Caco-2 (cell line): Measurements from ENCODE around the gene ACLY. TPM values are rescaled to one million over a fixed set of nuclear protein-coding genes. Genes with fewer than 3 reads are reported as not detected.

ENCODE experiments used
- BruUV-seq: library from RNA; stranded (reverse); fragments of 400-500 nt; replicated peaks from 2 replicates; lab custom pipeline; 2021; lab: Mats Ljungman, UMichigan
- CTCF ChIA-PET: fragments of 300-600 bp; sonication (Branson Sonifier 250); formaldehyde crosslinking; loops from one replicate; lab custom pipeline; 2022; ENCODE audit warnings: antibody characterized with exemption; lab: Charles Lee
- POLR2A ChIA-PET: fragments of 300-600 bp; sonication (Branson Sonifier 250); formaldehyde crosslinking; loops from one replicate; lab custom pipeline; 2022; ENCODE audit warnings: antibody characterized with exemption; lab: Charles Lee
- DNase-seq, 2 experiments: peaks; one replicate each; pipeline versions ENCODE4 v3.0.0 to v3.0.0-alpha.2; 2020 to 2022
- H3K27me3 ChIP-seq: replicated peaks from 2 replicates; pipeline ENCODE4 v1.6.0; 2011; ENCODE audit warnings: low read length; ENCODE audit not compliant: control insufficient read depth, insufficient read depth
- H3K36me3 ChIP-seq: 2 replicates; pipeline ENCODE4 v1.5.1; 2011; ENCODE audit warnings: low read length; ENCODE audit not compliant: control insufficient read depth, insufficient read depth
- H3K4me1 ChIP-seq: fragments of 250-450 bp; sonication (Bioruptor Pico); 2 replicates; pipeline ENCODE4 v1.5.1; 2020; ENCODE audit warnings: mild to moderate bottlenecking
- H3K4me3 ChIP-seq: 2 replicates; pipeline ENCODE4 v1.5.1; 2011; ENCODE audit warnings: low read depth, mild to moderate bottlenecking, control low read depth, low read length
- H3K9me3 ChIP-seq: fragments of 250-450 bp; sonication (Bioruptor Pico); 2 replicates; pipeline ENCODE4 v1.5.1; 2020; ENCODE audit warnings: mild to moderate bottlenecking, moderate library complexity
- H3K27ac Mint-ChIP-seq: one replicate; pipeline ENCODE4 v1.8.0; 2022; ENCODE audit warnings: mixed read lengths; ENCODE audit not compliant: unreplicated experiment
- H3K27me3 Mint-ChIP-seq: one replicate; pipeline ENCODE4 v1.8.0; 2022; ENCODE audit warnings: mixed read lengths; ENCODE audit not compliant: insufficient read depth, unreplicated experiment
- H3K36me3 Mint-ChIP-seq: one replicate; pipeline ENCODE4 v1.8.0; 2022; ENCODE audit warnings: mild to moderate bottlenecking, mixed read lengths; ENCODE audit not compliant: insufficient read depth, unreplicated experiment
- H3K4me1 Mint-ChIP-seq: one replicate; pipeline ENCODE4 v1.8.0; 2022; ENCODE audit warnings: low read depth, mixed read lengths; ENCODE audit not compliant: unreplicated experiment
- H3K4me3 Mint-ChIP-seq: one replicate; pipeline ENCODE4 v1.8.0; 2022; ENCODE audit warnings: mild to moderate bottlenecking, moderate library complexity, mixed read lengths; ENCODE audit not compliant: unreplicated experiment
- H3K9me3 Mint-ChIP-seq: one replicate; pipeline ENCODE4 v1.8.0; 2022; ENCODE audit warnings: mixed read lengths; ENCODE audit not compliant: unreplicated experiment
- CTCF ChIP-seq, 2 experiments: fragments of 200-600 bp in 1 of 2; IDR thresholded peaks; 1 replicate in 1 of 2; 2 replicates in 1 of 2; pipeline versions ENCODE4 v1.5.1 to v1.8.0; 2011 to 2022; ENCODE audit warnings: antibody characterized with exemption in 1 of 2, control low read depth in 1 of 2, inconsistent platforms in 1 of 2, low read depth in 1 of 2, low read length in 1 of 2, mild to moderate bottlenecking in 1 of 2, moderate library complexity in 1 of 2; ENCODE audit not compliant: insufficient read depth in 1 of 2, severe bottlenecking in 1 of 2, unreplicated experiment in 1 of 2
- intact Hi-C: fragments of 100-400 bp; cut with micrococcal nuclease; formaldehyde crosslinking; loops from one replicate; pipeline ENCODE4 v1.10.0; 2022; ENCODE audit not compliant: unreplicated experiment
- total RNA-seq: library from RNA; stranded (reverse); gene quantifications from 2 replicates; pipeline ENCODE4 v1.2.3, GENCODE V29; 2022

ACLY gene
- total RNA-seq, 1 experiment from 2014 or later: 246 TPM

DNA sequence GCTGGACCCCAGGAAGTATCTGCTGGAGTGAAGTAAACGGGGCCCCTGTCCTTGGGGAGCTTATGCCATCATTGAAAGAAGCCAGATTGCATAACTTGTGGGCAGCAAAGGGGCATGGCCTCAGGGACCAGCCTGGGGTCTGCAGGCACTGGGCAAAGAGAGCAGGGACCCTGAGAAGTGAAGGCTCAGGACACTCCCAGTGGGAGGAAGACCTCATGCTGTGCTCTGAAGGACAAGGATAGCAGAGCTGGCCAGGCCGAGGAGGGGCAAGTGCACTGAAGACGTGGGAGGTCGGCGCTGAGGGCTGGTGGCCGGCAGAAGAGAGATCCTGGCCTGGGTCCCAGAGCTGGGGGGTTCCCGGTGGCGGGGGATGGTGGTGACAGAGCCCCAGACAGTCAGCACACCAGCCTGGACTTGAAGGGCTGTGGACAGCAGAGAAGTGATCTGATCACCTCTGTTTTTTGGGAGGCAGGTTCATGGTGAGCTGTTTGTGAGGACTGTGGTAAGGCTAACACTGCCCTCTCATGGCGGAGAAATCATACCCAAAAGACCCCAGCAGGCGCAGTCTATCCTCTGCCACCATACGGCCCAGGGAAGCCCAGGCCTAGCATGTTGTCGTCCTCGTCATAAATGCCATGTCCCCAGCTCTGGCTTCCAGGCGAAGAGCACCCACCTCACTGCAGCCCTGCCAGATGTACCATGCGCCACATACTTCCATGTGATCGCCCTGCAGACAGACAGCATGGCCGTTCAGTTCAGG is 40.8 kb upstream of the ACLY start:
- Histone ChIP-seq H3K4me3 (no peak overlapping the region), H3K27me3 (no peaks in the 10 kb centered on the region), H3K4me1 (peaks cover 20% of the 10 kb centered on the region), H3K36me3 (no peaks in the 10 kb centered on the region), H3K9me3 (no peaks in the 10 kb centered on the region)
- no peaks in the 10 kb centered on the region for H3K27me3 Mint-ChIP-seq
- ChIA-PET POLR2A (interaction anchor here (0.8 to 1.1 kb wide), 2 partner anchors 29 to 159 kb away, joined by 6 read pairs; partner anchors contain the start of gene ODAD4), CTCF (interaction anchor here (0.7 to 1.9 kb wide), 22 partner anchors 11 to 264 kb away, joined by 3 to 36 read pairs (median 5); partner anchors contain the start of genes ACLY, DNAJC7, JUP and KLHL11)
- intact Hi-C loops: loop anchor here (1.0 to 5.0 kb wide), 3 partner anchors 29 to 221 kb away; partner anchors contain the start of gene ODAD4
- H3K36me3 Mint-ChIP-seq: no peaks in the 10 kb centered on the region
- H3K4me3 Mint-ChIP-seq: no peak overlapping the region
- peak; percentile 60 to 62 for TF ChIP-seq CTCF (IDR thresholded peaks at IDR 0.05; ENCODE audit: insufficient read depth in 1 of 2, low read depth in 1 of 2, low read length in 1 of 2, severe bottlenecking in 1 of 2, unreplicated experiment in 1 of 2)
- BruUV-seq: no TSS peak
- peak; percentile 68 to 69 for DNase-seq
- H3K27ac Mint-ChIP-seq: peak overlapping the region; percentile 37
- no peaks in the 10 kb centered on the region for H3K9me3 Mint-ChIP-seq
- H3K4me1 Mint-ChIP-seq: peaks cover 16% of the 10 kb centered on the region

- no peak for TF ChIP-seq CTCF (IDR thresholded peaks at IDR 0.05; ENCODE audit: insufficient read depth in 1 of 2, low read depth in 1 of 2, low read length in 1 of 2, severe bottlenecking in 1 of 2, unreplicated experiment in 1 of 2)
- DNase-seq: no peak
- intact Hi-C loops: loop anchor here (1.0 to 5.0 kb wide), 3 partner anchors 29 to 221 kb away; partner anchors contain the start of gene ODAD4
- Mint-ChIP-seq H3K27me3 (no peaks in the 10 kb centered on the region), H3K36me3 (no peaks in the 10 kb centered on the region), H3K27ac (peak overlapping the region; percentile 37), H3K4me3 (no peak overlapping the region), H3K4me1 (peaks cover 15% of the 10 kb centered on the region), H3K9me3 (no peaks in the 10 kb centered on the region)
- Histone ChIP-seq H3K9me3 (no peaks in the 10 kb centered on the region), H3K4me1 (peaks cover 20% of the 10 kb centered on the region), H3K4me3 (no peak overlapping the region), H3K27me3 (no peaks in the 10 kb centered on the region), H3K36me3 (no peaks in the 10 kb centered on the region)
- ChIA-PET CTCF (interaction anchor here (0.7 to 1.9 kb wide), 19 partner anchors 10 to 221 kb away, joined by 3 to 36 read pairs (median 5); partner anchors contain the start of genes ACLY, DNAJC7, JUP and KLHL11), POLR2A (interaction anchor here (0.8 to 1.1 kb wide), 2 partner anchors 29 to 158 kb away, joined by 6 read pairs; partner anchors contain the start of gene ODAD4)
- BruUV-seq: no TSS peak
Measured at GRCh38 chr17:41959030-41959335, 40.2 kb upstream of the ACLY start.

DNA sequence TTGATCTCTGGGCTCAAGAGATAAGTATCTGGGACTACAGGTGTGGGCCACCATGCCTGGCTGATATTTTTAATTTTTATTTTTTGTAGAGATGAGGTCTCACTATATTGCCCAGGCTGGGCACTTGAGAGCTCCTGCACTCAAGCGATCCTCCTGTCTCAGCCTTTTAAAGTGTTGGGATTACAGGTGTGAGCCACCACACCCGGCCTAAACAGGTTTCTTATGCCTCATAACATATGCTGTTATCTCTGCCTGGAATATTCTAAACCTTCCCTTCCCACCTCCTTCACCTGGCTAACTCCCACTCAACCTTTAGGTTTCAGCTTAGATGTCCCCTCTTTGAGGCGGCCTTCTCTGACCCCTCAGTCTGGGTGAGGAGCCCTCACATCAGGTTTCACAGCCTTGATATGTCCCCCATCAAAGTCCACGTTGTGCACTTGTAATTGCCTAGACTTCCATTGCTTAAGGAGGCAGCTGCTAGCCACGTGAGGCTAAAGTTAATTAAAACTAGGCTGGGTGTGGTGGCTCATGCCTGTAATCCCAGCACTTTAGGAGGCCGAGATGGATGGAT is 39.2 kb upstream of the ACLY start:
- DNase-seq: no peak
- intact Hi-C loops: loop anchor here (5.0 kb wide), 1 partner anchor 61 kb away; no protein-coding TSS in a partner anchor
- Mint-ChIP-seq H3K4me3 (no peak overlapping the region), H3K9me3 (no peaks in the 10 kb centered on the region), H3K4me1 (peaks cover 15% of the 10 kb centered on the region), H3K27ac (no peak overlapping the region), H3K27me3 (no peaks in the 10 kb centered on the region), H3K36me3 (no peaks in the 10 kb centered on the region)
- POLR2A ChIA-PET: interaction anchor here (0.6 kb wide), 1 partner anchor 28 kb away, joined by 3 read pairs; the partner anchor contains the start of gene ODAD4
- Histone ChIP-seq H3K9me3 (no peaks in the 10 kb centered on the region), H3K4me3 (no peak overlapping the region), H3K4me1 (peaks cover 20% of the 10 kb centered on the region), H3K27me3 (no peaks in the 10 kb centered on the region), H3K36me3 (no peaks in the 10 kb centered on the region)
- no peak for TF ChIP-seq CTCF (IDR thresholded peaks at IDR 0.05; ENCODE audit: insufficient read depth in 1 of 2, low read depth in 1 of 2, low read length in 1 of 2, severe bottlenecking in 1 of 2, unreplicated experiment in 1 of 2)
- BruUV-seq: no TSS peak
- CTCF ChIA-PET: interaction anchor here (0.7 to 1.1 kb wide), 2 partner anchors 27 to 63 kb away, joined by 3 read pairs; partner anchors contain the start of gene ODAD4
